OCI-LY1 (cell line): ENCODE results near the gene VAV3.

Experiments used
- EZH2 ChIP-seq: fragments of 200-600 bp; sonication (generic), shearing (Covaris generic); IDR thresholded peaks from 2 replicates; pipeline ENCODE4 v1.8.0; 2017; ENCODE audit warnings: borderline replicate concordance, mixed run types, mild to moderate bottlenecking, antibody characterized with exemption, low read length, moderate library complexity, mixed read lengths
- TF ChIP-seq, protein P1 (sequence below): fragments of 200-600 bp; sonication (generic), shearing (Covaris generic); IDR thresholded peaks from 2 replicates; pipeline ENCODE4 v1.5.1; 2017; ENCODE audit warnings: mild to moderate bottlenecking, antibody characterized with exemption, low read length, moderate library complexity, mixed read lengths

DNA sequence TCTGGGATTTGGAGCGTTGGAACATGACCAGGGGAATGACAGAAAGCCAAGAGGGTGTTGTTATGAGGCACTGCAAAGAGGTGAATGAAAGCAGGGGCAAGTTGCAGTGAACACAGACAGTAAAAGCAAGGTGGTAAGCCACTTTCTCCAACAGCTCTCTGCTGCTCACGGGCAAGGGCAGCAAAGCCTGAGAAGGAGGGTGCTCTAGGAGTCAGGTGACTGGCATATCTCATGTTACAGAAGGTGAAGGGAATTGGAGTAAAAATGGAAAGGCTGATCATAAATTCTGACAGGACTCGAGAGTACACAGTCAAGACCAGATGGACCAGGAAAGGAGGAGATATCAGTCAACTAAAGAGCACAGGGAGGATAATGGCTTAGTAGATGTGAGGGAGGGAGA, 14.5 kb downstream of the VAV3 start:
- TF ChIP-seq, protein P1, sequence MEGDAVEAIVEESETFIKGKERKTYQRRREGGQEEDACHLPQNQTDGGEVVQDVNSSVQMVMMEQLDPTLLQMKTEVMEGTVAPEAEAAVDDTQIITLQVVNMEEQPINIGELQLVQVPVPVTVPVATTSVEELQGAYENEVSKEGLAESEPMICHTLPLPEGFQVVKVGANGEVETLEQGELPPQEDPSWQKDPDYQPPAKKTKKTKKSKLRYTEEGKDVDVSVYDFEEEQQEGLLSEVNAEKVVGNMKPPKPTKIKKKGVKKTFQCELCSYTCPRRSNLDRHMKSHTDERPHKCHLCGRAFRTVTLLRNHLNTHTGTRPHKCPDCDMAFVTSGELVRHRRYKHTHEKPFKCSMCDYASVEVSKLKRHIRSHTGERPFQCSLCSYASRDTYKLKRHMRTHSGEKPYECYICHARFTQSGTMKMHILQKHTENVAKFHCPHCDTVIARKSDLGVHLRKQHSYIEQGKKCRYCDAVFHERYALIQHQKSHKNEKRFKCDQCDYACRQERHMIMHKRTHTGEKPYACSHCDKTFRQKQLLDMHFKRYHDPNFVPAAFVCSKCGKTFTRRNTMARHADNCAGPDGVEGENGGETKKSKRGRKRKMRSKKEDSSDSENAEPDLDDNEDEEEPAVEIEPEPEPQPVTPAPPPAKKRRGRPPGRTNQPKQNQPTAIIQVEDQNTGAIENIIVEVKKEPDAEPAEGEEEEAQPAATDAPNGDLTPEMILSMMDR = no peak
- TF ChIP-seq EZH2 = no peak
